GM18502 (cell line): Measurements from ENCODE around the gene AOPEP.
"Not testable (repeated sequence)": the region's sequence is repeated elsewhere in the genome, so short reads cannot be mapped to it uniquely, and the experiment has no call there.

ENCODE experiments used
- ATAC-seq: cut with Tn5 transposase; IDR thresholded peaks from one replicate; pipeline ENCODE4 v1.9.1; 2021; ENCODE audit warnings: mild to moderate bottlenecking; ENCODE audit not compliant: unreplicated experiment, poor library complexity

AOPEP gene

DNA sequence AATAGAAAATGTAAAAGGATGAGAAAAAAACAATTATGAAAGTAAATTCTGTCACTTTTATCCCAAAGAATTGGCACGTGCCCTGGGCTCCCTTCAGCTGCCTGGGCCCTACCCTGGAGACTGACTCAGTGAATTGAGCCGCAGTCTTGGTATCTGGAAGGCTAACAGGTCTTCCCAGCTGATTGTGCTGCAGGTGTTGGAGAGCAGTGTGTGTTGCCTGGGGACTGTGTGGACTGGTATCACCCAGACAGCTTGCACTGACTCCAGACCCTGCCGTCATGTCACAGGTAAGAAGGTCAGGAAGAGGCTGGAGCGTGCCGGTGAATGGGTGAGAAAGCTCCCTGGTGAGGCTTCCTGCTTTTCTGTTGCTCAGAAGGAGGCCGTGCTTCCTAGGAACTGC is 83.3 kb downstream of the AOPEP start:
- no peak for ATAC-seq

DNA sequence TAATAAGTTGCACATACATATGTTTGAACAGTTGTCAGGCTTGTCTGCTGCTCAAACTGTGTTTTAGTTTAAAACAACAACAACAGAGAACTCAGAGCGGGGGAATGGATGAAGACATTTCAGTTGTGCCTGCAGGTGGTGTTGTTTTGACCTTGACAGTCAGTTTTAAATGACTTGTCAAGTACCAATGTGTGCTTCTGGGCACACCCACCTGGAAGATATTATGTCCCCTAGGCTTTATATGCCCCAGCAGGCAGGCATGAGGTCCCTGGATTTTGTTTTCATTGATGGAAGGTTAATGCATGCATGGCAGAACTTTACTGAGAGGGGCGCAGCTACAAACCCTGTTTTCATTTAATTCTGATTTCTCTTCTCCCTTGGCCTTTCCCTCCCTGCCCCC is 84.6 kb downstream of the AOPEP start:
- ATAC-seq, result no peak

DNA sequence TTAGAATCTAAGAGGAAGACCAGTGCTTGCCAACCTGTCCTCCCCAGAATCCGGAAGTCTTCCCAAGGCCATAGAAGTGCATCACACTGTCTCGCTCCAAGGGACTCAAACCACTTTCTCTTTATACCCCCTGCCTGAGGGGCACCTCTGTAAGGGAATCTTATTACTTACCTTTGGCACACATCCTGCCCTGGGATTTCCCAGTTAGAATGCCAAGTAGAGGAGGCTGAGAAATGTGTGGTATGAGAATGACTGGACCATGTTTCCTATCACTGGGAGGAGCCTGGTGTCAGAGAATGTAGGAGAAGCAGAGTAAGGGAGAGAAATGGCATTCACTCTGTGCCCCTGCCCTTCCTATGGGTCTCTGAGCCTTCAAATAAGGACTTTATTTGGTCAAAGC is 85.8 kb downstream of the AOPEP start:
- no peak for ATAC-seq

DNA sequence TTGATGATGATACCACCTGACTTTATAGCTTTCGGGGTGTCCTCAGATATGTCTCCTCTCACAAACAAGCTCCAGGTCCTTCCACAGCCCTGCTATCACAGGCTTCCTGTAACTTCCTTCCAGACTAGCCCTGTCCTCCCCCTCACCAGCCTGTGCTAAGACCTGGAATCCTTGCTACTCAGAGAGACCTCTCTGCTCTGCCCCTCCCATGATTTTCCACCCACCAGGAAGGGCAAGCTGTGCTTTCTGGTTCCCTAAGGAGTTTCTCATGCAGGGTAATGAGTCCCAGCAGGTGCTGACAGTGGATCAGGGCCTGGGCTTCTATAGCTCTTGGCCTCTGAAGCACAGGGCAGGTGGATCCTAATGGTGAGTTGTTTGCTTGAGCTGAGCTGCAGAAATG is 86.9 kb downstream of the AOPEP start:
- ATAC-seq, result no peak

DNA sequence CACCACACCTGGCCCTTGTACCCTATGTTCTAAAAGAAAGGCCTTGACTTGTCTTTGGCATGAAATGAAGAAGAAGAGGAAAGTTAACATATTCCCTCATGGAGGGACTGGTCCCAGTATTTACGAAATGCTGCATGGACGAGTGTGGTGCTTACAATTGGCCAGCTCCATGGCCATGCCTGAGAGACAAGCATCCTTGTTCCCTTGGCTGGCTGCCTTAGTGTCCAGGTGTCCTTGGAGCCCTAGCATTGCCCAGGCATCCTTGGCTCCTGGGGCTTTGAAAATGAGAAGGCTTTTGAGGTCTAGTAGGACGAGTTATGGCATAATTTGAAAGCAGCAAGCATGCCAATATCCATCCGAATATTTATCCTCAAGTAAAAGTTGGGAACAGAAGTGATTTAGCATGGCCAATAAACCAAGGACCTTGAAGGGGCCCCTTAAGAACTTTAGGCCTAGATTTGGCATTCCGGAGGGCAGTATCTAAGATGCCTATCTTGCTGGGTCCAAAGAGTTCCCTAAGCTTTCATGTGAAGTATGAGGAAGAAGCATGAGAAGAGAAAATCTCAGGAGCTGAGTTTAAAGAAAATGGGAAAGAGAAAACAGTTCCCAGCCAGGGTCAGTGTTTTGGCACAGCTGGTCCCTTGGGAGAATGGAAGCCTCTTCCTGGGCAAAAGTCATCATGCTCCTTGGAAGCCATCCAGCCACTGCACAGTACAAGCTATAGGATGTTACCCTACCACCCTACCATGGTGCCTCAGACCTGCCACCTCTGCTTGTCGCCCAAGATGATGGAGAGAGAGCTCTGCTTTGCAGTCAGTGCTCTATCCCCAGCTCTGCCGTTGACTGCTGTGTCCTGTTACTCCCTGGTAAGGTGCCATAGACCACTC is 91.0 kb downstream of the AOPEP start:
- no peak for ATAC-seq

DNA sequence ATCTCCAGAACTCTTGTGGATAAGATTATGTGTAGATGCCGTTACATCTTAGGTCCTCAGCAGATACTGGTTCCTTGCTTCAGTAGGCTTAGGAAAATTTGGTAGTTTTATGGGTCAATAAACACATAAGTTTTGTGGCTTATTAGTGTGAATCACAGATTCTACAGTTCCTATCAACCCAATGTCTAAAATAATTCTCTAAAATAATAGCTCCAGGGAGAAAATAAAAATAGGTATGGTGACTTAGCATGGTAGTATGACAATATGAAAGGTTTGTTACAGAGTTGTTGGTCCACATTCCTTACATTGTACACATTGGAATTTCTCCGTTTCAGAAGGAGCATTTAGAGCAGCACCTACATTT is 91.7 kb downstream of the AOPEP start:
- no peak for ATAC-seq

DNA sequence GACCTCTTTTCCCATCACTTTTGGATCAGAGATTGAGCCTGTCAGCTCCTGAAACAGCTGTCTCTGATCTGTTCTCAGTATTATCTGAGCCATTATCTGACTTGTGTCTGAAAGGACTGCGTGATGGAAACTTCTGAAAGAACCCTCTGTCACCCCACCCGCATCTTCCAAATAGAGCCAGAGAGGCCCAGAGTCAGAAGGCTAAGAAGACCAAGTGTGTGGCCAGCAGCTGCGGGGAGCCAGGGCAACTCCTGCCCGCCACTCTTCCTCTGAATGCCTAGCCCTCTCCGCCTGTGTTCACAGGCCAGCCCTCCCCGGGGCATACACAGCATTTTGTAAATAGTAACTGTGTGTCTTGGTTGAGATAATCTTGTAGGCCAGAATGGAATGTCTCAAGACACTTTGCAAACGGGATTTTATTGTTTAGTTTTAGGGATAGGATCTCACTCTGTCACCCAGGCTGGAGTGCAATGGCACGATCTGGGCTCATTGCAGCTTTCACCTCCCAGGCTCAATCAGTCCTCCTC is 92.7 kb downstream of the AOPEP start:
- ATAC-seq, result no peak

DNA sequence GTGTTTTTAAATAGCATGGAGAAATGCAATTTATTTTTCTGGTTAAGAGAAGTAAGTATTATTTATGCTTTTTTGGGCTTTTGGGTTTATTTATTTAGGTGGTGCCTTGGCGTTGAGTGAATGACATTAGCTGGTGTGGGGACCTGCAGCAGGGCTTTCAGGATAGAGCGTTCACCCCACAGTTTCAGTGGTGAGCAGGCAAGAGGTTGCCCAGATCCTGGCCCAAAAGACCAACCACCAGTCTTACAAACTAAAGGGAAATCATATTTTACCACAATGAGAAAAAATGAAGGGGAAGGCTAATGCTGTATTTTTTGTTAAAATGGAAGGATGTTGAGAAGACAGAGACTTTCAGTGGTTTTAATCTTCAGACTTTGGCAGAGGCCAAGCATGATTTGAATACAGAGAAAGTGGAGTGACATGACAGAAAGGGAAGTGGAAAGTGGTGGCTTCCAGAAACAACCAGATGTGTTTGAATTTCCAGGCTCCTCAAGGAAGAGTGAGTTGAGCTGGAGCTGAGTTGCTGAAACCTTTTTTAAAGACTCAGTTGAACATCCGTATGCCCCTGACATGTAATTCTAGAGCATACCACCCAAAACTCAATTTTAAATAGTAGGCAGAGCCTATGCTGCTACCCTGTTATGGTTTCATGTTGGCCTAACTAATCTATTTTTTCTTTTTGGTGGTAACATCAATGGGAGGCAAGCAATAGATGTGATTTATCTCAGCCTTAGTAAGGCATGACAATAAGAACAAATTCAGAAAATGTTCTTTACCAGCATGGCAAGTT is 94.8 kb downstream of the AOPEP start:
- ATAC-seq, result peak; percentile 85

DNA sequence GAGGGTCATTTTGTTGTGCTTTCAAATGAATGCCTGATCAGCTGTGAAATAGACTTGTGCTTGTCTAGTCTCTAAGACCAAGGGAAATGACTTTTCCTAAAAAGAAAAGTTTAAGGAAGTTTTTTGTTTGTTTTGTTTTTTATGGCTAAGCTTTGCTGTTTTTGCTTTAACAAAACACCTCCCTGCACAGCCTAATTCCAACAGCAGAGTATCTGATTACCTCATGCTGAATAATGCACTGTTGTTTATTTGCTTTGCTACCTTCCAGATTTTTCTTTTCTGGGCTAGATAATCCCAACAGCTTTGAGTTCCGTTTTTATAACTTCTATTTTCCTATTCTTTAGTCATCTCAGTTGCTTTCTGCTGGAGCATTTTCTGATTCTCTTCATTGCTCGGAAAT is 95.8 kb downstream of the AOPEP start:
- ATAC-seq, result no peak

DNA sequence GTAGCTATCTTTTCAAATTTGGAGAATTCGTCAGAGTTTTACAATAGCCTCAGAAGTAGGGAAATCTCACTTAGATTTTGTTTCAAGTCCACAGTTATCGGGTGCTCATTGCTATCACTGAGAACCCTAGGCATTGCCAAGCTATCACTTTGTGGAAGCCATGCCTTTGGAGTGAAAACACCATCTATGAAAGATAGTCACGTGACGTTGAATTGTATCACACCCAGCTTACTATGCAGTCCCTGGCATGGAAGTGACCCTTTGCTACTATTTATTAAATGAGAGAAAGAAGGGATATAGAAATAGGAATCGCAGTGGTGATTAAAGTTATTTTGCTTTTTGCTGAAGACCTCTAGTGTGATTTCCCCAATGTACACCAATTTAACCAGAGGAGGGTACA is 97.2 kb downstream of the AOPEP start:
- ATAC-seq, result no peak

DNA sequence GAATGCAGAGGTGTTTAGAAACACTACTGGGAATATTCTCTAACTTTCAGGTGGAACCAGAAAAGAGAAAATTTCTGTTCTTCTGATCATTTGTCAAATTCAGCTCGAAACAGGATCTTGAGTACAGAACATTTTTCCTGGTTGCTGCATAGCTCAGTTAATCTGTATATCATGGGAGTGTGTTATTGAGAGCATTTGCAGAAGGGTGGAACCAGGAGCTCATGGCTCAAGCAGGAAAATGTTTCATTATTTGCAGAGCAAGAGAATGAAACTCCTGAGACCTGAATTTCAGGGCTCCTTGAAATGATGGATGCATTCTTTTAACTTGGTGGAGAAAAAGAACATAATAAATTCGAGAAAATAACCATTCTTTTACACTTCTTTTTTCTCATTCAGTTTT is 97.9 kb downstream of the AOPEP start:
- ATAC-seq, result no peak

DNA sequence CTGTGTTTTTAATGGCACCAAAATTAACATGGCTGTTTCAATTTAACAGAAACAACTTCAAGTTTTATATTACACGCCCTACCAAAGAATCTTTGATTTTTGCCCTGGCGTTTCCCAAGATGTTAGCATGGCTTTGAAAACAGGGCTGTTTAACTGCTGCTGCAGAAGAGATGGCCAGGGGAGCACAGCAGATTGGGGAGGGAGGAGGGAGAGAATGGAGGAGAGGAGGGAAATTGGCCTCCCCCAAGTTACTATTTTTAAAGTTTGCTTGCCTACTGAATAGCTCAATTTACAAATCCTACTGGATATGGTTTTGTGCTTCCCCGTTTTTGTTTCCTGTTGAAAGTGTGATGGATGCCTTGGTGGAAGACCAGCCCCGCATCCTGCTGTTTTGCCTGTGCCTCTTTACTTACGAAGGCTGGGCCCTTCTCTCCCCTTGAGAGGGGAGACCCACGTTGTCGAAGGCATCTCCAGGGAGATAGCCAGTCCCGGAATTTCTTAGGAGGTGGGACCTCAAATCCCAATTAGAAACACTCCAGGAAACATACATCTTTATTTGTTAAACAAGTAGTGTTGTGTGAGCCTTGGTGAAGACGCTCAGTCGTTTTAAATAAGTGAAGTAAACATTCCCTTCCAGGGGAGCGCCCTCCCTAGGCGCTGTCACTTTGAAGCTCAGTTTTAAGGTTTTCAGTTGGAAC is 98.6 kb downstream of the AOPEP start:
- ATAC-seq, result no peak

DNA sequence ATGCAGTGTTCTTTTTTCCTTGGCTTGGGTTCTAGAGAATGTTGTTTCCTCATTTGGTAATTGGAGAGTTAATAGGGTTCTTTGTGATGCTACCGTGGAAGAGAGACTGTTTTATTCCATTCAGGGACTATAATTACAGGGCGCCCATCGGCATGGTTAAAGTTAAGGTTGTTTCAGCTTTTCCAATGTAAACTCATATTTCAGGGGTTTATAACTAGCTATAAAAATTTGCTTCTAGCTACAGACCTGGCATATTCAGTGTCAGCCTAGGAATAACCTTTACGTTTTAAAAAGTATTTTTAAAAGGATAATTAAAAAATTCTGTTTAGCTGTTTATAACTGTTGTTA is 99.1 kb downstream of the AOPEP start:
- no peak for ATAC-seq

DNA sequence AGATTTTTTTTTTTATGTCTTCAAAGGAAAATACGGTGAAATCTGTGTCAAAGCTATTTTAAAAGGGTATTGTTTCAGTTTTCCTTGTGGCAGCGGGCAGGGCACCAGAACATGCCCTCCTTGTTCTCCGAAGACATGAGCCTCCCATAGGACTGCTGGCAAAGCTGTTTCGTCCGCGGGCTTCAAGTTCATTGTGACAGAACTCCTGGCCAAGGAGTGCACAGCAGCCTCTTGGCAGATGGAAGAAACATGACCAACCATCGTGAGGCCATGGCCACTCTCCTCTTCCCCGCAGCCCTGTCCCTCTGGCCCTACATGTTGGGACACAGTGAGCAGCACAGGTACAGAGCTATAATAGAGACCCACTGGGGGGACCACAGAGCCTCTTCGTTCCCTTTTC is 99.5 kb downstream of the AOPEP start:
- no peak for ATAC-seq

DNA sequence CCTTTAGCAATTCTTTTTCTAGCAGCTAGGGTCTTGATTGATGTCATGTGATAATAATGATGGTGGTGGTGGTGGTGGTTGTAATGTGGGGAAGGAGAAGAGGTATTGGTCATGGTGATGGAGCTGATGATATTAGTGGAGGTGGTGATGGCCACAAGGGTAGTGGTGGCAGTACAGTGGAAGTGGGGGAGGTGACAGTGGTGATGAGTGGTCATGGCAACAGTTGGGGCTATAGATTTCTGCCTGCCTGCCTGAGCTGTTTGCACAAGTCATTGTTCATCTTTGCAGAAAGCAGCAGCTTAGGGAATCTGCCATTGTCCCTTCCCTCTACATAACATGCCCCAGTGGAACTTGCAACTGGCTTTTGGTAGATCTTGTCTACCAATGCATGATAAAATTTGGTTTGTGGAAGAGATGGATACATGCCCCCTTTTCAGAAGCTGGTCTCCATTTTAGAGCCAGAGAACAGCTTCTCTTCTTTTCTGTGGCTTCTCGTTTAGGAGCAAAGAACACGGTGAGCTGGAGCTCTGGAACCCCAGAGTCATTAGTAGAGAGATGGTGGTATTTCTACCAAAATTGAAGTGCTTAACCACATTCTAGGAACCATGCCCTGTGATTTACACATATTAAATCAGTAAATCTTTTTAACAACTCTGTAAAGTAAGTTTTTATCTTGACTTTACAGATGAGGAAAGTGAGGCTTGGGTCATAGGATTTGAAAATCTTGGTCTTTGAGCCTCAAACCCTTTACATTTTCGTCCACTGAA is 100.3 kb downstream of the AOPEP start:
- no peak for ATAC-seq

DNA sequence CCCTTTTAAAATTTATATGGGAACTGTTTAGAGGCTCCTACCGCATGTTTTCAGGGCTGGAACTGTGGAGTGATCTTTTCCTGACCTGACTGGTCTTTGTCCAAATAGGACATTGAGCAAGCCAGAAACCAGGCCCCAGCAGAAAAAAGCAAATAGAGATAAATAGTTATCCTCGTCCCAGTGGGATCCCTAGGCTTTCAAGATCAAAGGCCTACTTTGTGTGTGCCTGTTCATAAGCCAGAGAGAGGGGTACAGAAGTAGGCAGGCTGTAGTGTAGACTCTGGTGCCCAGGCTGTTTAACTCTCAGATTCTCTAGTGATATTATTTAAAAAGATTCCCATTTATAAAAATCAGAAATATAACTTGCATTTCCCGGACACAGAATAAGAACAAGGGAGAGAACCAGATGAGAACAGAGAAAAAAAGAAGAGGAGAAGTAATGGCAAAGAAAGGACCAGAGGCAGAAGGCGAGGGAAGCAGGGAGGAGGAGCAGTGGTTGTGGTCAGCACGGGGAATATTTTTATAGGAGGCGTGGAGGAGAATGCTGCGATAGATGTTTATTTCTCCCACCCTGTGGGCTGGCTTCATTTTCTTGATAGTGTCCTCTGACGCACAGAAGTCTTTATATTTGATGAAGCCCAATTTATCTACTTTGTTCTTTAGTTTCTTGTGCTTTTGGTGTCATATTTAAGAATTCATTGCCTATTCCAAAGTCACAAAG is 101.2 kb downstream of the AOPEP start:
- no peak for ATAC-seq

DNA sequence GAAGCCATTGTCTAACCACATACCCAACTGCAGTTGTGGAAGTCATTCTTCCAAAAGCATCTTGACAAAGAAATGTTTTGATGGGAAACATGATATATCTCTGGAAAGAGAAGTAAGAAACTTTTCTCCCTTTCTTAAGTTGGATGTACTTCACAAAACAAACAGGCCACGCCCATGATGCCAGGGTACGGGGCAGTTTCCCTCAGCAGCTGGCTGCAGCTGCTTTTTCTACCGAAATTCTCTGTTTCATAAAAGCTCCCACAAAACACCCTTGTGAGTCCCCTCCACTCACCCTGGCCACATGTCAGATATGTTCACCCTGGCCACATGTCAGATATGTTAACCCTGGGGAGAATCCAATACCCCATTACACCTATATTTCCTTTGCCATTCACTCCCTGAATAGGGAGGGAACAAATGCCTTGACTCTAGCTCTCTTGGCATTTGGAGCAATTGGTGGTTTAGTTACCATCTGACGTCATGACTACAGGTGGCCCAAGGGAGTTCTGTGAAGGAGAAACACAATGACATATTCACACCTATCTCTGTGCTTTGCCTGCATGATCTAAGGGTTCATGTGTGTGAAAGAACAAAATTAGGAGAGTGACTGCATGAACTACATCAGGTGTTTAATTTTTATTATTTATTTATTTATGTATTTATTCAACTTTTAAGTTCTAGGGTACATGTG is 103.0 kb downstream of the AOPEP start:
- ATAC-seq, result no peak

DNA sequence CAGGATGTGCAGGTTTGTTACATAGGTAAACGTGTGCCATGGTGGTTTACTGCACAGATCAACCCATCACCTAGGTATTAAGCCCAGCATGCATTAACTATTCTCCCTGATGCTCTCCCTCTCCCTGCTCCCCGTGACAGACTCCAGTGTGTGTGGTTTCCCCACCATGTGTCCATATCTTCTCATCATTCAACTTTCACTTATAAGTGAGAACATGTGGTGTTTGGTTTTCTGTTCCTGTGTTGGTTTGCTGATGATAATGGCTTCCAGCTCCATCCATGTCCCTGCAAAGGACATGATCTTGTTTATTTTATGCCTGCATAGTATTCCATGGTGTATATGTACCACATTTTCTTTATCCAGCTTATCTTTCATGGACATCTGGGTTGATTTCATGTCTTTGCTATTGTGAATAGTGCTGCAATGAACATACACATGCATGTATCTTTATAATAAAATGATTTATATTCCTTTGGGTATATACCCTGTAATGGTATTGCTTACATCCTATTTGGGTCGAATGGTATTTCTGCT is 103.6 kb downstream of the AOPEP start:
- ATAC-seq, result not testable (repeated sequence)

DNA sequence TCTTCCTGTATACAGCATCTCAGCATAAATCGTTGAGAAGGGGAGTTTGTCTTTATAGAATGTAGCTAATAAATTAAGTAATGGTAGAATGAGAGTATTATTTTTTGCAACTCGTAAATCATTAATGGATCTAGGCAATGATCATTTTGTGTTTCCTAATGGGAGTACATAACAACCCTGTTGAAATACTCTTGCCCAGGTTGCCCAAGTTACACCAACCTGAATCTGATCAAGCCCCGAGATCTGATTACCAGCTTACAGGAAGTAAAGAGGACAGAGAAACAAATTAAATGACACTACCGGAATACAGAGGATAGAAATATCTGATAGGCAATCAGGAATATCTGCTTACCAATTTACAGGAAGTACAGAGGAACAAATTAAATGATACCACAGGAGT is 107.3 kb downstream of the AOPEP start:
- no peak for ATAC-seq
